GM12874 (cell line): ENCODE measurements around the gene STKLD1.

Experiments used
- CTCF ChIP-seq: IDR thresholded peaks from 2 replicates; pipeline ENCODE4 v1.5.1; 2011; ENCODE audit warnings: low read depth, mild to moderate bottlenecking, control low read depth, low read length, moderate library complexity; ENCODE audit not compliant: insufficient read depth

STKLD1 gene

GRCh38 chr9:133333011-133333410 lies 43.2 kb upstream of the STKLD1 start:
- no peak for TF ChIP-seq CTCF

- no peak for TF ChIP-seq CTCF
These were observed 42.6 kb upstream of the STKLD1 start for GRCh38 chr9:133333566-133333965.

- no peak for TF ChIP-seq CTCF
These were observed 42.0 kb upstream of the STKLD1 start for GRCh38 chr9:133334161-133334560.

GRCh38 chr9:133335924-133336811 lies 40.0 kb upstream of the STKLD1 start, which contains the start of gene SURF6:
TSS of gene SURF6 (minus strand) at chr9:133336188. CDS start at chr9:133336132, 56 bp downstream.
- TF ChIP-seq CTCF = no peak

- TF ChIP-seq CTCF = no peak
These were observed 36.5 kb upstream of the STKLD1 start for GRCh38 chr9:133339641-133340040.

GRCh38 chr9:133340256-133340655 lies 35.9 kb upstream of the STKLD1 start:
- TF ChIP-seq CTCF = no peak

- TF ChIP-seq CTCF = no peak
These were observed 35.2 kb upstream of the STKLD1 start for GRCh38 chr9:133340916-133341315.
